ENCODE measurements around the gene RAB6B.

Gene RAB6B

GRCh38 chr3:133930341-133930933, 34.8 kb upstream of the RAB6B start:
- peaks cover 8% of the 10 kb centered on the region for H3K27me3 ChIP-seq (replicated peaks; ENCODE audit: control insufficient read depth, insufficient read depth, low read length, poor library complexity, severe bottlenecking)
- no peaks in the 10 kb centered on the region for H3K36me3 ChIP-seq (ENCODE audit: control insufficient read depth, insufficient read depth, low read length)
- H3K4me3 ChIP-seq (ENCODE audit: insufficient read depth, low read depth, low read length, poor library complexity, severe bottlenecking) = no peak overlapping the region
- no peaks in the 10 kb centered on the region for H3K9me3 ChIP-seq (ENCODE audit: control insufficient read depth, low read length)
- no peak overlapping the region for H3K27ac ChIP-seq (ENCODE audit: insufficient read depth, low read length, poor library complexity, severe bottlenecking)
- DNase-seq = no peak
- peaks cover 8% of the 10 kb centered on the region for H3K4me1 ChIP-seq (ENCODE audit: control insufficient read depth, insufficient read depth, low read length, poor library complexity, severe bottlenecking)

- H3K4me3 ChIP-seq (ENCODE audit: insufficient read depth, low read depth, low read length, poor library complexity, severe bottlenecking) = no peak overlapping the region
Measured at GRCh38 chr3:133928903-133929607, 33.4 kb upstream of the RAB6B start.

GRCh38 chr3:133928136-133928893, 32.6 kb upstream of the RAB6B start:
- no peak for DNase-seq
- Histone ChIP-seq H3K36me3 (ENCODE audit: control insufficient read depth, insufficient read depth, low read length) (no peaks in the 10 kb centered on the region), H3K9me3 (ENCODE audit: control insufficient read depth, low read length) (no peaks in the 10 kb centered on the region), H3K27me3 (replicated peaks; ENCODE audit: control insufficient read depth, insufficient read depth, low read length, poor library complexity, severe bottlenecking) (peaks cover 8% of the 10 kb centered on the region), H3K4me3 (ENCODE audit: insufficient read depth, low read depth, low read length, poor library complexity, severe bottlenecking) (no peak overlapping the region), H3K4me1 (ENCODE audit: control insufficient read depth, insufficient read depth, low read length, poor library complexity, severe bottlenecking) (peaks cover 8% of the 10 kb centered on the region), H3K27ac (ENCODE audit: insufficient read depth, low read length, poor library complexity, severe bottlenecking) (no peak overlapping the region)

More at GRCh38 chr3:133928903-133929607, 33.4 kb upstream of the RAB6B start:
- no peaks in the 10 kb centered on the region for H3K9me3 ChIP-seq (ENCODE audit: control insufficient read depth, low read length)
- peaks cover 8% of the 10 kb centered on the region for H3K4me1 ChIP-seq (ENCODE audit: control insufficient read depth, insufficient read depth, low read length, poor library complexity, severe bottlenecking)
- DNase-seq = no peak
- no peak overlapping the region for H3K27ac ChIP-seq (ENCODE audit: insufficient read depth, low read length, poor library complexity, severe bottlenecking)
- H3K27me3 ChIP-seq (replicated peaks; ENCODE audit: control insufficient read depth, insufficient read depth, low read length, poor library complexity, severe bottlenecking) = peaks cover 8% of the 10 kb centered on the region
- H3K36me3 ChIP-seq (ENCODE audit: control insufficient read depth, insufficient read depth, low read length) = no peaks in the 10 kb centered on the region

DNA sequence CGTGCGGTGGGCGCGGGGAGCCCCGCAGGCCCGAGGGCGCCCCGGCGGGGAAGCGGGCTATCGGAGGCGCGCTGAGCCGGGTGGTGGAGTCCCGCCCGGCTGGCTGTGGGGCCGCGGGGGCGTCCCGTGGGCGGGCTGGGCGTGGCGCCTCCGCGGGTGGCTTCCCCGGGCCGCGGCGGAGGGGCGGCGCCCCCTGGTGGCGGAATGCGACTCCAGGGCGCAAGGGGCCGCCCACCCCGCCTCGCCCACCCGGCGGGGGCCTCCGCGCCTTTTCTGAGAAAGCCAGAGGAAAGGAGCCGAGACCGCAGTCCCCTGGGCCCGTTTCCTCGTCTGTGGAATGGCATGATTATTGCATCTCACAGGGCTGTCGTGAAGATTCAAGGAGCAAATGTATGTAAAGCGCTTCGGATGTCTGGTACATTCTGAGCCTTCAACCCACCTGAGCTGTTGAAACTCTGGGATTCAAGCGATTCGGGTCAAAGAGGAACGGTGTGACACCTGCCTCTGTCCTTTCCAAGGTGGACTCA, 31.9 kb upstream of the RAB6B start:
- DNase-seq = peak; percentile 53 to 64 (median 62)
- H3K4me3 ChIP-seq (ENCODE audit: insufficient read depth, low read depth, low read length, poor library complexity, severe bottlenecking) = peak overlapping the region; percentile 42

GRCh38 chr3:133926736-133927539, 31.3 kb upstream of the RAB6B start:
- H3K4me1 ChIP-seq (ENCODE audit: control insufficient read depth, insufficient read depth, low read length, poor library complexity, severe bottlenecking) = peaks cover 8% of the 10 kb centered on the region
- H3K27me3 ChIP-seq (replicated peaks; ENCODE audit: control insufficient read depth, insufficient read depth, low read length, poor library complexity, severe bottlenecking) = peaks cover 8% of the 10 kb centered on the region
- peak overlapping the region; percentile 42 for H3K4me3 ChIP-seq (ENCODE audit: insufficient read depth, low read depth, low read length, poor library complexity, severe bottlenecking)
- H3K9me3 ChIP-seq (ENCODE audit: control insufficient read depth, low read length) = no peaks in the 10 kb centered on the region
- H3K27ac ChIP-seq (ENCODE audit: insufficient read depth, low read length, poor library complexity, severe bottlenecking) = no peak overlapping the region
- DNase-seq = no peak
- H3K36me3 ChIP-seq (ENCODE audit: control insufficient read depth, insufficient read depth, low read length) = no peaks in the 10 kb centered on the region

More for the DNA sequence above, 31.9 kb upstream of the RAB6B start:
- no peaks in the 10 kb centered on the region for H3K9me3 ChIP-seq (ENCODE audit: control insufficient read depth, low read length)
- H3K4me1 ChIP-seq (ENCODE audit: control insufficient read depth, insufficient read depth, low read length, poor library complexity, severe bottlenecking) = peaks cover 8% of the 10 kb centered on the region
- no peak overlapping the region for H3K27ac ChIP-seq (ENCODE audit: insufficient read depth, low read length, poor library complexity, severe bottlenecking)
- peaks cover 8% of the 10 kb centered on the region for H3K27me3 ChIP-seq (replicated peaks; ENCODE audit: control insufficient read depth, insufficient read depth, low read length, poor library complexity, severe bottlenecking)
- no peaks in the 10 kb centered on the region for H3K36me3 ChIP-seq (ENCODE audit: control insufficient read depth, insufficient read depth, low read length)

- DNase-seq = no peak
- Histone ChIP-seq H3K4me3 (ENCODE audit: insufficient read depth, low read depth, low read length, poor library complexity, severe bottlenecking) (no peak overlapping the region), H3K27ac (ENCODE audit: insufficient read depth, low read length, poor library complexity, severe bottlenecking) (no peak overlapping the region), H3K36me3 (ENCODE audit: control insufficient read depth, insufficient read depth, low read length) (no peaks in the 10 kb centered on the region), H3K4me1 (ENCODE audit: control insufficient read depth, insufficient read depth, low read length, poor library complexity, severe bottlenecking) (peaks cover 8% of the 10 kb centered on the region), H3K9me3 (ENCODE audit: control insufficient read depth, low read length) (no peaks in the 10 kb centered on the region), H3K27me3 (replicated peaks; ENCODE audit: control insufficient read depth, insufficient read depth, low read length, poor library complexity, severe bottlenecking) (peaks cover 8% of the 10 kb centered on the region)
Measured at GRCh38 chr3:133925960-133926735, 30.5 kb upstream of the RAB6B start.

GRCh38 chr3:133924041-133924440, 28.4 kb upstream of the RAB6B start:
- Histone ChIP-seq H3K4me1 (ENCODE audit: control insufficient read depth, insufficient read depth, low read length, poor library complexity, severe bottlenecking) (peaks cover 8% of the 10 kb centered on the region), H3K27me3 (replicated peaks; ENCODE audit: control insufficient read depth, insufficient read depth, low read length, poor library complexity, severe bottlenecking) (peaks cover 5% of the 10 kb centered on the region), H3K36me3 (ENCODE audit: control insufficient read depth, insufficient read depth, low read length) (no peaks in the 10 kb centered on the region), H3K4me3 (ENCODE audit: insufficient read depth, low read depth, low read length, poor library complexity, severe bottlenecking) (no peak overlapping the region), H3K9me3 (ENCODE audit: control insufficient read depth, low read length) (no peaks in the 10 kb centered on the region), H3K27ac (ENCODE audit: insufficient read depth, low read length, poor library complexity, severe bottlenecking) (no peak overlapping the region)
- DNase-seq = no peak

DNA sequence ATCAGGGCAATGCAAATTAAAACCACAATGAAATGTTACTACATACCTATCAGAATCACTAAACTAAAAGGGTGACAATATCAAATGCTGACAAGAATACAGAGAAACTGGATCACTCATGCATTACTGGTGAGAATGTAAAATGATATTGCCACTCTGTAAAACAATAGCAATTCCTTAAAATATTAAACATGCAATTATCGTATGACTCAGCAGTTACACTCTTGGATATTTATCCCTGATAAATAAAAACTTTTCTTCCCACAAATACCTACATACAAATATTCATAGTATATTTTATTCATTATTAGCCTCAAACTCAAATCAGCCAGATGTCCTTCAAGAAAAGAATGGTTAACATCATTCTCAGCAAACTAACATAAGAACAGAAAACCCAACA, 25.9 kb upstream of the RAB6B start:
- H3K36me3 ChIP-seq (ENCODE audit: control insufficient read depth, insufficient read depth, low read length) = no peaks in the 10 kb centered on the region
- H3K9me3 ChIP-seq (ENCODE audit: control insufficient read depth, low read length) = no peaks in the 10 kb centered on the region
- H3K27me3 ChIP-seq (replicated peaks; ENCODE audit: control insufficient read depth, insufficient read depth, low read length, poor library complexity, severe bottlenecking) = no peaks in the 10 kb centered on the region
- DNase-seq = no peak
- H3K4me3 ChIP-seq (ENCODE audit: insufficient read depth, low read depth, low read length, poor library complexity, severe bottlenecking) = no peak overlapping the region
- no peaks in the 10 kb centered on the region for H3K4me1 ChIP-seq (ENCODE audit: control insufficient read depth, insufficient read depth, low read length, poor library complexity, severe bottlenecking)
- no peak overlapping the region for H3K27ac ChIP-seq (ENCODE audit: insufficient read depth, low read length, poor library complexity, severe bottlenecking)

DNA sequence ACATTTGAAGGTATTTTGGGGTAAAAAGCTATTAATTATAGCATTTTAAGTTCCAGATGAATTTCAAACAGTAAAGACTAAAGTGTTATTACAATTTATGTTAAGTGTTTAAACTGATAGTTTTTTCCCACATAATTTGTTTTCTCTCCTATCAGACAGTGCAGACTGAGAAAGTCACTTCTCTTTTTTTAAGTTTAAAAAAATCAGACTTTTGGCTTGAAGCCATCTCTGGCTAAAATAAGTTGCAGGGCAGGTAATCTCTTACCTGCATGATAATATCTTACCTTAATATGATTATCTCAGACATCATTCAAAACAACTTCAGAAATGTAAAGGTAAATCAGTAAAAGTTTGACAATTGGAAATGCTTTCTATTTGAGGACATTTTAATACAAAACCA, 21.5 kb upstream of the RAB6B start:
- Histone ChIP-seq H3K4me1 (ENCODE audit: control insufficient read depth, insufficient read depth, low read length, poor library complexity, severe bottlenecking) (no peaks in the 10 kb centered on the region), H3K36me3 (ENCODE audit: control insufficient read depth, insufficient read depth, low read length) (no peaks in the 10 kb centered on the region), H3K9me3 (ENCODE audit: control insufficient read depth, low read length) (no peaks in the 10 kb centered on the region), H3K4me3 (ENCODE audit: insufficient read depth, low read depth, low read length, poor library complexity, severe bottlenecking) (no peak overlapping the region), H3K27ac (ENCODE audit: insufficient read depth, low read length, poor library complexity, severe bottlenecking) (no peak overlapping the region), H3K27me3 (replicated peaks; ENCODE audit: control insufficient read depth, insufficient read depth, low read length, poor library complexity, severe bottlenecking) (no peaks in the 10 kb centered on the region)
- DNase-seq = no peak
